Stomach (tissue), 4 donors: ENCODE measurements around the gene RPTOR.

Source experiments
- EP300 ChIP-seq: sonication (generic); formaldehyde crosslinking; IDR thresholded peaks from one replicate; pipeline ENCODE4 v1.6.1; 2017; ENCODE audit warnings: antibody characterized with exemption
- POLR2A ChIP-seq, 4 donors: fragments of 450-650 bp; IDR thresholded peaks; one replicate each; pipeline ENCODE4 v1.6.1; 2016; ENCODE audit warnings: antibody characterized with exemption in 4 of 4, control low read depth in 2 of 4, mild to moderate bottlenecking in 1 of 4, moderate library complexity in 1 of 4
- TF ChIP-seq, protein P1 (sequence below), 7 experiments: fragments of 450-650 bp in 4 of 7; fragments of 200-600 bp in 3 of 7; sonication (generic) in 3 of 7; IDR thresholded peaks; one replicate each; pipeline ENCODE4 v1.5.1; 2016 to 2019; ENCODE audit warnings: antibody characterized with exemption in 7 of 7, control low read depth in 2 of 7, mild to moderate bottlenecking in 1 of 7

DNA sequence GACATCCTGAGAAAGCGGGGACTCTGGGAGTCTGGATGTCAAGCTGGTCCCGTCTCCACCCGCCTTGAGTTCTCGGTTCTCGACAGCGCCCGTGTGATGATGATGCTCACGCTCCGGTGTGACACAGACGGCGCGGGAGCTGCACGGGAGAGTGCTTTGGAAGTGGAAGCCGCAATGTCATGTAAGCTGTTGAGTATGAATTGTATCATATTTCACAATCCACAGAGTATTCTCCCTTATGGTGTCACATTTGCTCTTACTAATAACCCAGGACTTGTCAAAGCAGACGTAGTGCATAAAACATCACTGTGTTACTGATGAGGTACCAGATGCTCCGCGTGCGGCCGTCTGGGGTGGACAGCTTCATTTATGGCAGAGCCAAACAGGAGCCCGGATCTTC, 229.5 kb downstream of the RPTOR start:
- TF ChIP-seq, protein P1, sequence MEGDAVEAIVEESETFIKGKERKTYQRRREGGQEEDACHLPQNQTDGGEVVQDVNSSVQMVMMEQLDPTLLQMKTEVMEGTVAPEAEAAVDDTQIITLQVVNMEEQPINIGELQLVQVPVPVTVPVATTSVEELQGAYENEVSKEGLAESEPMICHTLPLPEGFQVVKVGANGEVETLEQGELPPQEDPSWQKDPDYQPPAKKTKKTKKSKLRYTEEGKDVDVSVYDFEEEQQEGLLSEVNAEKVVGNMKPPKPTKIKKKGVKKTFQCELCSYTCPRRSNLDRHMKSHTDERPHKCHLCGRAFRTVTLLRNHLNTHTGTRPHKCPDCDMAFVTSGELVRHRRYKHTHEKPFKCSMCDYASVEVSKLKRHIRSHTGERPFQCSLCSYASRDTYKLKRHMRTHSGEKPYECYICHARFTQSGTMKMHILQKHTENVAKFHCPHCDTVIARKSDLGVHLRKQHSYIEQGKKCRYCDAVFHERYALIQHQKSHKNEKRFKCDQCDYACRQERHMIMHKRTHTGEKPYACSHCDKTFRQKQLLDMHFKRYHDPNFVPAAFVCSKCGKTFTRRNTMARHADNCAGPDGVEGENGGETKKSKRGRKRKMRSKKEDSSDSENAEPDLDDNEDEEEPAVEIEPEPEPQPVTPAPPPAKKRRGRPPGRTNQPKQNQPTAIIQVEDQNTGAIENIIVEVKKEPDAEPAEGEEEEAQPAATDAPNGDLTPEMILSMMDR (IDR thresholded peaks at IDR 0.05): no peak
- TF ChIP-seq EP300: no peak
- no peak for TF ChIP-seq POLR2A (IDR thresholded peaks at IDR 0.05)
